ENCODE measurements around the gene GAB4.
"Not testable (repeated sequence)": the region's sequence is repeated elsewhere in the genome, so short reads cannot be mapped to it uniquely, and the experiment has no call there.

The GAB4 gene

DNA sequence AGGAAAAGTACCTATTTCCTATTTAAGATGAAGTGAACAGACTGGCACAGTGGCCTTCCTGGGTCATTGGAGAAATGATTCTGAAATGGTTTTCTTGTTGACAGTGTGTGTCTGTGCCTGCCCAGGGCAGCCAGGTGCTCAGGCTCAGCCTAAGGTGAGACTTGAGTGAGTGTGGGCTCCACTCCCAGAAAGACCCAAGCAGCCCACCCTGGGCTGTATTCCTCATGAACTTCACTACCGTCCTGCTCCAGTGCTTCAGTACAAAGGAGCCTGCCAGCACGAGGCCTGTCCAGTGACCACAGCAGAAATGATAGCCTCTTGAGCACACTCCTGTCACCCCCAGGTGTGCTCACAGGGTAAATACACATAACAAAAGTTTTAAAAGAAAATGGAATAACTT is 49.5 kb downstream of the GAB4 start:
- Histone ChIP-seq H3K9me3 (ENCODE audit: control insufficient read depth, insufficient read depth, low read length) (no peaks in the 10 kb centered on the region), H3K36me3 (ENCODE audit: insufficient read depth, low read length) (no peaks in the 10 kb centered on the region), H3K9ac (ENCODE audit: low read depth, low read length) (no peak overlapping the region), H3K4me1 (ENCODE audit: insufficient read depth, low read length) (no peaks in the 10 kb centered on the region)

DNA sequence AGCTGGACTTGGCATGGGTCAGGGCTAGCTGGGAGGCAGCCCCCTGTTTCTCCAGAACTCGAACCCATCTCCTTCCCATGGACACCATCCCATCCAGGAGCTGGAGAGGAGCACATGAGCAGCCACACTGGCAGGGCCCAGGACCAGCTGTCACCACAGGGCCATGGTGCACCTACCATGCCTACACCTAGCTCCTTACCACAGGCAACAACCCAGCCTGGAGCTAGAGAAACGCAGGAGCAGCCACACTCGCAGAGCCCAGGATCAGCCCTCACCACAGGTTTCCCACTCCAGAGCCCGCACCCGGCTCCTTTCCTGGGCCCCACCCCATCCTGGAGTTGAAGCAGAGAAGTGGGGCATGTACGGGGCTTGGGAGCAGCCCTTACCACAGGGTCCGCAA is 50.2 kb downstream of the GAB4 start:
- no peaks in the 10 kb centered on the region for H3K36me3 ChIP-seq (ENCODE audit: insufficient read depth, low read length)
- no peak overlapping the region for H3K9ac ChIP-seq (ENCODE audit: low read depth, low read length)
- H3K4me1 ChIP-seq (ENCODE audit: insufficient read depth, low read length) = no peaks in the 10 kb centered on the region
- H3K9me3 ChIP-seq (ENCODE audit: control insufficient read depth, insufficient read depth, low read length) = no peaks in the 10 kb centered on the region

DNA sequence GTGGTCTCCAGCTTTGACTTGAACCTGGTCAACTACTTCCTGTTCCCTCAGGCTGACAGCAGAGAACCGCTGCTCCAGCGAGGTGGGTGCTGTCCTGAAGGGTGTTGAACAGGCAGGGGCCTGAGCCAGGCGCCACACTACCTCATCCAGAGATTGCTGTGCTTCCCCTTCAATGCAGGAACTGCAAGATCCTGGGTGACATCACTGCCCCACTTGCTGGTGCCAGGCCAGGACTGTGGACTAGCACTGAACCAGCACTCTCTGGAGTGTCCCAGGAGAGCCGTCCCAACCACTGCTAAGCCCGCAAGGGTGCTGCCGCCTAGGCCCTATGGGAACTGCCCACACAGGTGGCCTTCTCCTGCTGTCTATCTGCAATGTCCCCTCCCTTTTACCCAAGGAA is 51.7 kb downstream of the GAB4 start:
- Histone ChIP-seq H3K9me3 (ENCODE audit: control insufficient read depth, insufficient read depth, low read length) (no peaks in the 10 kb centered on the region), H3K9ac (ENCODE audit: low read depth, low read length) (no peak overlapping the region), H3K4me1 (ENCODE audit: insufficient read depth, low read length) (no peaks in the 10 kb centered on the region), H3K36me3 (ENCODE audit: insufficient read depth, low read length) (no peaks in the 10 kb centered on the region)

- H3K9me3 ChIP-seq (ENCODE audit: control insufficient read depth, insufficient read depth, low read length) = no peaks in the 10 kb centered on the region
- no peaks in the 10 kb centered on the region for H3K4me1 ChIP-seq (ENCODE audit: insufficient read depth, low read length)
- no peak overlapping the region for H3K9ac ChIP-seq (ENCODE audit: low read depth, low read length)
- H3K36me3 ChIP-seq (ENCODE audit: insufficient read depth, low read length) = no peaks in the 10 kb centered on the region
Measured at GRCh38 chr22:16955678-16956210, 52.3 kb downstream of the GAB4 start.

DNA sequence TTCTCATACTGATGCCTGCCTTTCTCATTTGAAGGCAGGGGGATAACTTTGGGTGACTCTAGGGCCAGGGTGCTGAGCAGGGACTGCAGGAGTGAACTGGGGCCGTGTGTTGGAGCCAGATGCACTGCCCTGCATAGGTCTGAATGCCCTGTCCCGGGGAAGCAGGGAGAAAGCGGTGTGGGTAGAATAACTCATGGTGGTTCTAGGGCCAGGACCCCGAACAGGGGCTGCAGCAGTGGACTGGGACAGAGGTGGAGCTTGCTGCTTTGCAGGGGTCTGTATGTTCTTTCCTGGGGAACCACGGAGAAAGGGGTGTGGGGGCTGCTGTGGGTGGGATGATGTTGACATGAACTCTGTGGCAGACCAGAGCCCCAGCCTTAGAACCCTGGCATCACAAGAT is 52.9 kb downstream of the GAB4 start:
- Histone ChIP-seq H3K9me3 (ENCODE audit: control insufficient read depth, insufficient read depth, low read length) (no peaks in the 10 kb centered on the region), H3K9ac (ENCODE audit: low read depth, low read length) (no peak overlapping the region), H3K36me3 (ENCODE audit: insufficient read depth, low read length) (no peaks in the 10 kb centered on the region), H3K4me1 (ENCODE audit: insufficient read depth, low read length) (no peaks in the 10 kb centered on the region)

DNA sequence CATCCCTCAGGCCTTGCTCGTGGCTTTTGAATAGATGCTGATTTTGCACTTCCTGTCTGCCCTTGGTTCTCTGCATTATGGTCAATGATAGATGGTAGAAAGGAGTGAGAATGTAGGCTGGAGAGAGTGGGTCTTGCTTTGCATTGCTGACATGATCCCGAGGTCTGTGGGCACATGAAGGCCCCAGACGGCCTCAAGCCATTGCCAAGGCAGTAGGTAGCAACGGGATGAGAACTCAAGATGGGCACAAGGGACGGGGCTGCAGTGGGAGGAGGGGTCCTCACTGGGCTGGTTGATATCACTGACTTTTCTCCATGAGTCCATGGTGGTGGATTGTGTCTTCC is 54.0 kb downstream of the GAB4 start:
- no peaks in the 10 kb centered on the region for H3K36me3 ChIP-seq (ENCODE audit: insufficient read depth, low read length)
- H3K9me3 ChIP-seq (ENCODE audit: control insufficient read depth, insufficient read depth, low read length) = no peaks in the 10 kb centered on the region
- H3K4me1 ChIP-seq (ENCODE audit: insufficient read depth, low read length) = no peaks in the 10 kb centered on the region
- H3K9ac ChIP-seq (ENCODE audit: low read depth, low read length) = no peak overlapping the region

DNA sequence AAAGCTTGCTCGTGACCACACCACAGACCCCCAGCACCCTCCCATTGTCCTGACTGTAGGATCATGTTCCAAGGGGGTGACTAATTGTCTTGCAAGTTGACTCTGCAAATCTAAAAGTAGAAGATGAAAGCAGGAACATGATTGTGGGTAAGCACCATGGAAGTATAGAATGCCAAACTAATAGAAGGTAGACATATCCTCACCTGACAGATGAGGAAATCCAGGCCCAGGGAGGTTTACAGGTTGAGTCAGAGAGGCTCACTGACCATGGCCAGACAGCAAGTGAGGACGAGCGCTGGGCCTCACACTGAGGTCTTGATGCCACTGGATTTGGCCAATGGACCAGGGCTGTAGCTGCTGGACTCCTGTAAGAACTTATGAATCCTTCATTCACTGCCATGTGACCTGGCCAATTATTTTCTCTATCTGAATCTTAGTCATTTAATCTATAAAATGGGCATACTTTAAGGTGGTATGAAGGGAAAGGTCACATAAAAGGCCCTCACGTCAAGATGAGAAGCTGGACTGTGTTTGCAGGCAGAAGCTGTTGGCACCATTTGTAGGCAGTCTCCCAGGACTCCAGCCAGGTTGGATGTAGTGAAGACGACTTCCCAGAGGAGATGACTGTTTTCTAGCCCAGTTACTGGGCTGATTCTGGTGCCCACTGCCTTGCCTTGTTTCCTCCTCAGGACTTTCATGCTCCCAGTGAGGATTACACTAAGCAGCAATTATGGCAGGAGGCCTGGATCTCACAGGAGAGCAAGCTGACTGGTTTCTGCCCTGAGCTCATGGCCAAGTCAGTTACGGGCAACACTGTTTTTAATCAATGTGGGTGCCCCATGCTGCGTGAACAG is 54.6 kb downstream of the GAB4 start:
- Histone ChIP-seq H3K9me3 (ENCODE audit: control insufficient read depth, insufficient read depth, low read length) (no peaks in the 10 kb centered on the region), H3K36me3 (ENCODE audit: insufficient read depth, low read length) (no peaks in the 10 kb centered on the region), H3K9ac (ENCODE audit: low read depth, low read length) (no peak overlapping the region), H3K4me1 (ENCODE audit: insufficient read depth, low read length) (no peaks in the 10 kb centered on the region)

GRCh38 chr22:16949561-16949960 is 58.5 kb downstream of the GAB4 start:
- Histone ChIP-seq H3K9me3 (ENCODE audit: control insufficient read depth, insufficient read depth, low read length) (no peaks in the 10 kb centered on the region), H3K36me3 (ENCODE audit: insufficient read depth, low read length) (no peaks in the 10 kb centered on the region), H3K9ac (ENCODE audit: low read depth, low read length) (no peak overlapping the region), H3K4me1 (ENCODE audit: insufficient read depth, low read length) (no peaks in the 10 kb centered on the region)

DNA sequence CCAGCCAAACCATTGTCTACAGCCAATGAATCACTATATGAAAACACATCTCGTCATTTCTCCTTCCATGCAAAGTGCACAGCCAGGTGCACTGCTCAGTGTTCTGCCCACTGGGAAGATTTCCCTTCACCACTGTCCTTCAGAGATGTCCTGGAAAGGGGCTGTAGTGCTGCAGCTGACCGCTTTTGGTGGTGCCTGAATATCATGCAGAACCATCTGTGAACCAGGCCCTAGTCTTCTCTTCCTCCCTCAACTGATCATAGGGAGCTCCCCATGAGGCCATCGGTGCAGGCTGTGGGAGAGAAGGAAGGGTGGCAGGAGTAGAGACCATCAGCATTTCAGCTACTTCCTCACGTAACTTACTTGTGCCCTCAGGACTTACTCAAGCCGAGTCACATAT is 70.2 kb downstream of the GAB4 start:
- no peaks in the 10 kb centered on the region for H3K9me3 ChIP-seq (ENCODE audit: control insufficient read depth, insufficient read depth, low read length)
- H3K9ac ChIP-seq (ENCODE audit: low read depth, low read length) = no peak overlapping the region
- no peaks in the 10 kb centered on the region for H3K36me3 ChIP-seq (ENCODE audit: insufficient read depth, low read length)
- no peaks in the 10 kb centered on the region for H3K4me1 ChIP-seq (ENCODE audit: insufficient read depth, low read length)

- not testable (repeated sequence) for H3K36me3 ChIP-seq (ENCODE audit: insufficient read depth, low read length); H3K9me3 ChIP-seq (ENCODE audit: control insufficient read depth, insufficient read depth, low read length); H3K4me1 ChIP-seq (ENCODE audit: insufficient read depth, low read length); H3K9ac ChIP-seq (ENCODE audit: low read depth, low read length)
Measured at GRCh38 chr22:16937209-16937608, 70.8 kb downstream of the GAB4 start.

- H3K9ac ChIP-seq (ENCODE audit: low read depth, low read length) = no peak overlapping the region
- H3K36me3 ChIP-seq (ENCODE audit: insufficient read depth, low read length) = no peaks in the 10 kb centered on the region
- H3K9me3 ChIP-seq (ENCODE audit: control insufficient read depth, insufficient read depth, low read length) = no peaks in the 10 kb centered on the region
- H3K4me1 ChIP-seq (ENCODE audit: insufficient read depth, low read length) = no peaks in the 10 kb centered on the region
Measured at GRCh38 chr22:16936625-16937024, 71.4 kb downstream of the GAB4 start.

GRCh38 chr22:16935209-16935608 is 72.8 kb downstream of the GAB4 start:
- H3K36me3 ChIP-seq (ENCODE audit: insufficient read depth, low read length) = no peaks in the 10 kb centered on the region
- no peak overlapping the region for H3K9ac ChIP-seq (ENCODE audit: low read depth, low read length)
- H3K4me1 ChIP-seq (ENCODE audit: insufficient read depth, low read length) = no peaks in the 10 kb centered on the region
- no peaks in the 10 kb centered on the region for H3K9me3 ChIP-seq (ENCODE audit: control insufficient read depth, insufficient read depth, low read length)

DNA sequence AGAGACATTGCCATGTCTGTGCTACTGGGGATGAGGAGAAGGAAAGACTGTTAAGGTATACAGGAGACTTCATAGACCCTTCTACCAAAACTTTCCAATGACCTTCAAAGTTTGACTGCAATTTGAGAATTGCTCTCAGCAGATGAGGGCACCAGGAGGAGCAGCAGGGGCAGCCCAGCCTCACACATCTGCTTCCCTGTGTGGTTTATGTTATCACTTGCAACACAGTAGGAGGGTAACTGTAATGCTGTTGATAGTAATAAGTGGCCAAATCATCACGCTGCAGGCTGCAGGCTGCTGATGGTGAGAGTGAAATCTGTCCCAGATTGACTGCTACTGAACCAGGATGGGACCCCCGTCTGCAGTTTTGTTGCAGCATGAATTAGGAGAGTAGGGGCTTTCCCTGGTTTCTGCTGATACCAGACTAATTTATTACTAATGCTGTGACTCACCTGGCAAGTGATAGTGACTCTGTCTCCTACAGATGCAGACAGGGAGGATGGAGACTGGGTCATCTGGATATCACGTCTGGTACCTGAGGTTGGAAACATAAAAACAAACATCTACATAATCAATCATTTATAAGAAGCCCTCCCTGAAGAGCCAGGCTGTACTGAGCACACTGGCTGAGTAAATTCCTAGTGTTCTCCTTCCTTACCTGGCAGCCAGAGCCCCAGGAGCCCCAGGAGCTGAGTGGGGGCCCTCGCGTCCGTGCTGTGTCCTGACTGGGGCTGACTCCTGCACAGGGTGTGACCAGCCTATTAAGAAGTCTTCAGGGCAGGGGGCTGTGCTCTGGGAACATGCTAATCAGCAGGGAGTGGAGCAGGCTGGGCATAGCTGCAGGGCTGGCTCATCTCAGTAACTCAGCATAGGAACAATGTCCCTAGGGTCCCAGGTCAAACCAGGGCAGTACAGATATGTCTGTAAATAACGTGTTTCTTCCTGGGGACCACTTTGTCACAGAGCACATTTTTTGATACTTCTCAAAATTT is 74.4 kb downstream of the GAB4 start:
- no peaks in the 10 kb centered on the region for H3K4me1 ChIP-seq (ENCODE audit: insufficient read depth, low read length)
- no peaks in the 10 kb centered on the region for H3K36me3 ChIP-seq (ENCODE audit: insufficient read depth, low read length)
- H3K9me3 ChIP-seq (ENCODE audit: control insufficient read depth, insufficient read depth, low read length) = no peaks in the 10 kb centered on the region
- no peak overlapping the region for H3K9ac ChIP-seq (ENCODE audit: low read depth, low read length)

DNA sequence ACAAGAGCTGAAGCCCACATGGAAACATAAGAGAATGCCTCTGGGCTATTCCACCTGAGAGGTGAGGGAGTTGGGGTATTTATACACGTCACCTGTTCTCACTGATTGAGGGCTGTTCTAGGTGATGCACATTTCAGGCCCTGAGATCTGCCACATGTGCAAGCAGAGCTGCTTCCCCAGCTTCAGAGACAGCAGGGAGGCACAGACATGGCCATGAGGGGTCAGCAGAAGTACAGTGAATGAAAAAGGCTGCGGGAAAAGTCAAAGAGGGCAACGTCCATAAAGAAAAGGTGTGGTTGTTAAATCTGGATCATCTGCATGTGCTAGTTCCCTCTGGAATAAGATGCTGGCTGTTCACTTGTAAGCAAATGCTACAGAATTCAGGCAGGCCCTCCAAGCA is 75.4 kb downstream of the GAB4 start:
- Histone ChIP-seq H3K36me3 (ENCODE audit: insufficient read depth, low read length) (no peaks in the 10 kb centered on the region), H3K9me3 (ENCODE audit: control insufficient read depth, insufficient read depth, low read length) (no peaks in the 10 kb centered on the region), H3K9ac (ENCODE audit: low read depth, low read length) (no peak overlapping the region), H3K4me1 (ENCODE audit: insufficient read depth, low read length) (no peaks in the 10 kb centered on the region)

Data from ES-I3 (cell line).